Fibroblast of lung (primary cell): ENCODE results near the gene DENND5B. TPM values are rescaled to one million over a fixed set of nuclear protein-coding genes. Genes with fewer than 3 reads are reported as not detected.

Experiments
- DNase-seq, 2 donors: peaks; one replicate each; pipeline versions ENCODE4 v3.0.0 to v3.0.0-alpha.2; 2010; ENCODE audit warnings: low read depth in 2 of 2
- H2AFZ ChIP-seq: 2 replicates; pipeline ENCODE4 v1.5.1; 2012; ENCODE audit warnings: low read length, control low read depth, inconsistent platforms
- H3K27ac ChIP-seq: 2 replicates; pipeline ENCODE4 v1.5.1; 2011; ENCODE audit warnings: low read length, control low read depth; ENCODE audit not compliant: insufficient read depth
- H3K27me3 ChIP-seq: 2 replicates; pipeline ENCODE4 v1.5.1; 2011; ENCODE audit warnings: mild to moderate bottlenecking, low read length; ENCODE audit not compliant: control insufficient read depth, insufficient read depth
- H3K36me3 ChIP-seq: 2 replicates; pipeline ENCODE4 v1.5.1; 2011; ENCODE audit warnings: low read length; ENCODE audit not compliant: control insufficient read depth, insufficient read depth
- H3K4me1 ChIP-seq: 2 replicates; pipeline ENCODE4 v1.5.1; 2011; ENCODE audit warnings: low read length; ENCODE audit not compliant: control insufficient read depth, insufficient read depth; ENCODE audit errors: extremely low read depth
- H3K4me2 ChIP-seq: 2 replicates; pipeline ENCODE4 v1.5.1; 2011; ENCODE audit warnings: low read length, control low read depth; ENCODE audit not compliant: insufficient read depth; ENCODE audit errors: extremely low read depth
- H3K4me3 ChIP-seq, 4 experiments: fragments of 200-600 bp in 1 of 4; sonication (generic) in 1 of 4; replicated peaks in 1 of 4; 2 replicates each; pipeline ENCODE4 v1.5.1; 2011 to 2016; ENCODE audit warnings: low read length in 4 of 4, low read depth in 3 of 4, mild to moderate bottlenecking in 3 of 4, control low read depth in 2 of 4, inconsistent platforms in 1 of 4, mixed read lengths in 1 of 4; ENCODE audit not compliant: insufficient read depth in 1 of 4; ENCODE audit errors: control extremely low read depth in 1 of 4
- H3K79me2 ChIP-seq: 2 replicates; pipeline ENCODE4 v1.5.1; 2012; ENCODE audit warnings: mild to moderate bottlenecking, low read length, inconsistent platforms; ENCODE audit not compliant: control insufficient read depth, insufficient read depth
- H3K9ac ChIP-seq: 2 replicates; pipeline ENCODE4 v1.5.1; 2011; ENCODE audit warnings: mild to moderate bottlenecking, low read length, control low read depth; ENCODE audit not compliant: insufficient read depth
- H3K9me3 ChIP-seq: 2 replicates; pipeline ENCODE4 v1.5.1; 2012; ENCODE audit warnings: low read depth, low read length; ENCODE audit not compliant: control insufficient read depth, insufficient read depth
- H4K20me1 ChIP-seq: 2 replicates; pipeline ENCODE4 v1.5.1; 2011; ENCODE audit warnings: low read length; ENCODE audit not compliant: control insufficient read depth, insufficient read depth; ENCODE audit errors: extremely low read depth
- EZH2 ChIP-seq: IDR thresholded peaks from 2 replicates; pipeline ENCODE4 v1.5.1; 2012; ENCODE audit warnings: low read length, control low read depth, mild to moderate bottlenecking; ENCODE audit errors: missing control alignments
- polyA plus RNA-seq, 2 donors: library from polyadenylated mRNA; depleted of rRNA in 1 of 2; stranded (reverse) in 1 of 2; unstranded in 1 of 2; fragments of >200 nt; gene quantifications; 2 replicates each; pipeline ENCODE4 v1.2.1, GENCODE V29; 2011 to 2012; ENCODE audit warnings: missing spikeins in 1 of 2
- total RNA-seq: library from RNA; depleted of rRNA; stranded (reverse); fragments of >200 nt; gene quantifications from 2 replicates; pipeline ENCODE4 v1.2.1, GENCODE V29; 2014
- TF ChIP-seq, protein P1 (sequence below), 2 donors: IDR thresholded peaks in 1 of 2; conservative IDR thresholded peaks in 1 of 2; 1 replicate in 1 of 2; 2 replicates in 1 of 2; pipeline ENCODE4 v1.5.1; 2011 to 2012; ENCODE audit warnings: low read length in 2 of 2, control low read depth in 1 of 2, inconsistent platforms in 1 of 2, low read depth in 1 of 2, mild to moderate bottlenecking in 1 of 2

The DENND5B gene
- total and polyA plus RNA-seq, 2 donors (not counting 1 experiment from before 2014, with no cell fraction given) = 5.3 to 6.9 TPM

DNA sequence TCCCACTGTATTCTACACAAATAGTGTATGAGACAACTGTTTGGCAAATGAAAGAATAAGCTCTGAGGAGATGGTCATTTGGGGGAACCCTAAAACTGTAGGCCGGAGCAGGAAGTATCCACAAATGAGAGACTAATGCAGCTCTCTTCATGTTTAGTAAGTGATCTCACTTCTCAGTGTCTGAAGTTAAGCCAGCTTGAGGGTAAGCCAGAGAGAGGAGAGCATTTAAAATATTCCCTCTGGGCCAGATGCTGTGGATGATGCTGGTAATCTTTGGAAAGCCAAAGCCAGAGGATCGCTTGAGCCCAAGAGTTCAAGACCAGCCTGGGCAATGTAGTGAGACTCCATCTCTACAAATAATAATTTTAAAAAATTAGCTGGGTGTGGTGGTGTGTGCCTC is 134.4 kb downstream of the DENND5B start:
- no peak overlapping the region for H3K9ac ChIP-seq
- no peak for DNase-seq
- no peaks in the 10 kb centered on the region for H3K4me1 ChIP-seq
- H3K27ac ChIP-seq = no peak overlapping the region
- TF ChIP-seq, protein P1, sequence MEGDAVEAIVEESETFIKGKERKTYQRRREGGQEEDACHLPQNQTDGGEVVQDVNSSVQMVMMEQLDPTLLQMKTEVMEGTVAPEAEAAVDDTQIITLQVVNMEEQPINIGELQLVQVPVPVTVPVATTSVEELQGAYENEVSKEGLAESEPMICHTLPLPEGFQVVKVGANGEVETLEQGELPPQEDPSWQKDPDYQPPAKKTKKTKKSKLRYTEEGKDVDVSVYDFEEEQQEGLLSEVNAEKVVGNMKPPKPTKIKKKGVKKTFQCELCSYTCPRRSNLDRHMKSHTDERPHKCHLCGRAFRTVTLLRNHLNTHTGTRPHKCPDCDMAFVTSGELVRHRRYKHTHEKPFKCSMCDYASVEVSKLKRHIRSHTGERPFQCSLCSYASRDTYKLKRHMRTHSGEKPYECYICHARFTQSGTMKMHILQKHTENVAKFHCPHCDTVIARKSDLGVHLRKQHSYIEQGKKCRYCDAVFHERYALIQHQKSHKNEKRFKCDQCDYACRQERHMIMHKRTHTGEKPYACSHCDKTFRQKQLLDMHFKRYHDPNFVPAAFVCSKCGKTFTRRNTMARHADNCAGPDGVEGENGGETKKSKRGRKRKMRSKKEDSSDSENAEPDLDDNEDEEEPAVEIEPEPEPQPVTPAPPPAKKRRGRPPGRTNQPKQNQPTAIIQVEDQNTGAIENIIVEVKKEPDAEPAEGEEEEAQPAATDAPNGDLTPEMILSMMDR (conservative IDR thresholded peaks at IDR 0.05 in 1 of 2, IDR thresholded peaks at IDR 0.05 in 1 of 2; ENCODE audit: low read depth in 1 of 2, low read length in 2 of 2) = no peak
- TF ChIP-seq EZH2 = no peak
- no peaks in the 10 kb centered on the region for H3K9me3 ChIP-seq
- H3K27me3 ChIP-seq = no peaks in the 10 kb centered on the region
- H3K36me3 ChIP-seq = no peaks in the 10 kb centered on the region
- no peaks in the 10 kb centered on the region for H3K79me2 ChIP-seq
- H3K4me2 ChIP-seq = no peak overlapping the region
- no peaks in the 10 kb centered on the region for H4K20me1 ChIP-seq
- H2AFZ ChIP-seq = no peak overlapping the region
- H3K4me3 ChIP-seq = no peak overlapping the region

DNA sequence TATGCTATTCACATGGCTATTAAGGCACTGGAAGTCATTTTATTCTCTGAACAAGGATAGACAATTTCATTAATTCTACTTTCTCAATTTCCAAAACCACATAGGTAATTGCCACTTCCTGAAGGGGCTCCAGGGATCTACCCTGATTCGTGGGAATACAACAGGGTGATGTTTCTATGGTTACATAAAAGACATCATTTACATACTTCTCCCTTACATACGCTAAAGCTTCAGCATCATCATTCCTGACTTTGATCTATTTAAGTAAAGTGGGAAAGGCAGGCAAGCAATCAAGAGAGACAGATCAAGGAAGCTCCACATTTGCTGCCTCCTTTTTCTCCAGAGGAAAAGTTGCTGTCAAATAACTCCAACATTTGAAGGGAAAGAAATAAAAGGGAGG is 146.2 kb downstream of the DENND5B start:
- no peak overlapping the region for H2AFZ ChIP-seq
- H3K79me2 ChIP-seq = no peaks in the 10 kb centered on the region
- H3K36me3 ChIP-seq = no peaks in the 10 kb centered on the region
- no peaks in the 10 kb centered on the region for H3K9me3 ChIP-seq
- H3K9ac ChIP-seq = no peak overlapping the region
- no peaks in the 10 kb centered on the region for H3K4me1 ChIP-seq
- DNase-seq = no peak
- H3K27ac ChIP-seq = no peak overlapping the region
- no peaks in the 10 kb centered on the region for H4K20me1 ChIP-seq
- no peak for TF ChIP-seq EZH2
- TF ChIP-seq, protein P1 (conservative IDR thresholded peaks at IDR 0.05 in 1 of 2, IDR thresholded peaks at IDR 0.05 in 1 of 2; ENCODE audit: low read depth in 1 of 2, low read length in 2 of 2) = no peak
- no peaks in the 10 kb centered on the region for H3K27me3 ChIP-seq
- no peak overlapping the region for H3K4me2 ChIP-seq
- H3K4me3 ChIP-seq = no peak overlapping the region

DNA sequence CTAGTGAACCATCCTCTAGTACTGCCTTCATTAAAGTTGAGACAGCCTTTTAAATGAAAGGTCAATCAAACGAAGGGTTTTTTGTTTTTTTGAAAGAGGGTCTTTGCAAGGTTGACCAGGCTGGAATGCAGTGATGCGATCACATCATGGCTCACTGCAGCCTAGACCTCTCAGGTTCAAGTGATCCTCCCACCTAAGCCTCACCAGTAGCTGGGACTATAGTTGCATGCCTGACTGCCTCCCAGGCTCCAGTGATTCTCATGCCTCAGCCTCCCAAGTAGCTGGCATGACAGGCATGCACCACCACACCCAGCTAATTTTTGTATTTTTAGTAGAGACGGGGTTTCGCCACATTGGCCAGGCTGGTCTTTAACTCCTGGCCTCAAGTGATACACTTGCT is 150.3 kb downstream of the DENND5B start:
- no peaks in the 10 kb centered on the region for H4K20me1 ChIP-seq
- H3K4me3 ChIP-seq = no peak overlapping the region
- no peak overlapping the region for H3K4me2 ChIP-seq
- H2AFZ ChIP-seq = no peak overlapping the region
- H3K27me3 ChIP-seq = no peaks in the 10 kb centered on the region
- no peak for TF ChIP-seq EZH2
- TF ChIP-seq, protein P1 (conservative IDR thresholded peaks at IDR 0.05 in 1 of 2, IDR thresholded peaks at IDR 0.05 in 1 of 2; ENCODE audit: low read depth in 1 of 2, low read length in 2 of 2) = no peak
- H3K4me1 ChIP-seq = no peaks in the 10 kb centered on the region
- DNase-seq = no peak
- H3K9me3 ChIP-seq = no peaks in the 10 kb centered on the region
- H3K79me2 ChIP-seq = no peaks in the 10 kb centered on the region
- no peak overlapping the region for H3K27ac ChIP-seq
- H3K9ac ChIP-seq = no peak overlapping the region
- H3K36me3 ChIP-seq = no peaks in the 10 kb centered on the region
